ENCODE data around the gene ATAD3B.

DNA sequence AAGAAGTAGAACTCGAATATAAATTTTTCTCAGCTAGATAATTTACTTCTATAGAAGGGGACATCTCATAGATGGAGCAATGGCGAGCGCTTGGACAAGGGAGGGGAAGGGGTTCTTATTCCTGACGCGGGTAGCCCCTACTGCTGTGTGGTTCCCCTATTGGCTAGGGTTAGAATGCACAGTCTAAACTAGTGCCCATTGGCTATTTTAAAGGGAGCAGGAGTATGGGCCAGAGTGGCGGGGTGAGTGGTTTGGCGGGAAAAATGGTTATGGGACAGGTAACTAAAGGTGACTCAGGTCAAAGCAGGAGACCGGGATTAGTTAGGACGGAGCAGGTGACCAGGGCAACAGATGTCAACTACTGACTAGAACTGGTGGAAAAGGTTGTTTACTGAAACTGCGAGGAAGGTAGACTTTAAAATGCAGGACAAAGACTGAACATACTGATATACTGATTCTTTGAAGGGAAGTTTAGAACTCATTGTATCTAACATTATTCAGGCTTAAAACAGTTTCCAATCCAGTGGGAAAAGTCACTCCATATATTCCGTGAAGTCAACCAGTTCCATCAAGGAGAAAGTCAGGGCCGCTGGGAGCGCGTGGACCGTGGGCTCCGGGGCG is 39.5 kb downstream of the ATAD3B start:
- TF ChIP-seq, protein P1, sequence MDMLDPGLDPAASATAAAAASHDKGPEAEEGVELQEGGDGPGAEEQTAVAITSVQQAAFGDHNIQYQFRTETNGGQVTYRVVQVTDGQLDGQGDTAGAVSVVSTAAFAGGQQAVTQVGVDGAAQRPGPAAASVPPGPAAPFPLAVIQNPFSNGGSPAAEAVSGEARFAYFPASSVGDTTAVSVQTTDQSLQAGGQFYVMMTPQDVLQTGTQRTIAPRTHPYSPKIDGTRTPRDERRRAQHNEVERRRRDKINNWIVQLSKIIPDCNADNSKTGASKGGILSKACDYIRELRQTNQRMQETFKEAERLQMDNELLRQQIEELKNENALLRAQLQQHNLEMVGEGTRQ (IDR thresholded peaks at IDR 0.05; ENCODE audit: low read depth, low read length) = no peak
- TF ChIP-seq, protein P2, sequence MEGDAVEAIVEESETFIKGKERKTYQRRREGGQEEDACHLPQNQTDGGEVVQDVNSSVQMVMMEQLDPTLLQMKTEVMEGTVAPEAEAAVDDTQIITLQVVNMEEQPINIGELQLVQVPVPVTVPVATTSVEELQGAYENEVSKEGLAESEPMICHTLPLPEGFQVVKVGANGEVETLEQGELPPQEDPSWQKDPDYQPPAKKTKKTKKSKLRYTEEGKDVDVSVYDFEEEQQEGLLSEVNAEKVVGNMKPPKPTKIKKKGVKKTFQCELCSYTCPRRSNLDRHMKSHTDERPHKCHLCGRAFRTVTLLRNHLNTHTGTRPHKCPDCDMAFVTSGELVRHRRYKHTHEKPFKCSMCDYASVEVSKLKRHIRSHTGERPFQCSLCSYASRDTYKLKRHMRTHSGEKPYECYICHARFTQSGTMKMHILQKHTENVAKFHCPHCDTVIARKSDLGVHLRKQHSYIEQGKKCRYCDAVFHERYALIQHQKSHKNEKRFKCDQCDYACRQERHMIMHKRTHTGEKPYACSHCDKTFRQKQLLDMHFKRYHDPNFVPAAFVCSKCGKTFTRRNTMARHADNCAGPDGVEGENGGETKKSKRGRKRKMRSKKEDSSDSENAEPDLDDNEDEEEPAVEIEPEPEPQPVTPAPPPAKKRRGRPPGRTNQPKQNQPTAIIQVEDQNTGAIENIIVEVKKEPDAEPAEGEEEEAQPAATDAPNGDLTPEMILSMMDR (conservative IDR thresholded peaks at IDR 0.05; ENCODE audit: low read depth, low read length) = no peak
- TF ChIP-seq MXI1 (IDR thresholded peaks at IDR 0.05; ENCODE audit: borderline replicate concordance, low read depth, low read length) = no peak
- TF ChIP-seq POLR2A (IDR thresholded peaks at IDR 0.05; ENCODE audit: low read depth, low read length) = no peak
- no peak for TF ChIP-seq CEBPB (IDR thresholded peaks at IDR 0.05; ENCODE audit: low read depth, low read length)
- no peak for TF ChIP-seq SMC3 (IDR thresholded peaks at IDR 0.05; ENCODE audit: low read depth, low read length)
- TF ChIP-seq RFX5 (IDR thresholded peaks at IDR 0.05; ENCODE audit: low read depth, low read length) = no peak
- TF ChIP-seq FOS (IDR thresholded peaks at IDR 0.05; ENCODE audit: low read depth, low read length) = no peak
- TF ChIP-seq RCOR1 (IDR thresholded peaks at IDR 0.05; ENCODE audit: insufficient replicate concordance, low read length) = no peak
- TF ChIP-seq, protein P3, sequence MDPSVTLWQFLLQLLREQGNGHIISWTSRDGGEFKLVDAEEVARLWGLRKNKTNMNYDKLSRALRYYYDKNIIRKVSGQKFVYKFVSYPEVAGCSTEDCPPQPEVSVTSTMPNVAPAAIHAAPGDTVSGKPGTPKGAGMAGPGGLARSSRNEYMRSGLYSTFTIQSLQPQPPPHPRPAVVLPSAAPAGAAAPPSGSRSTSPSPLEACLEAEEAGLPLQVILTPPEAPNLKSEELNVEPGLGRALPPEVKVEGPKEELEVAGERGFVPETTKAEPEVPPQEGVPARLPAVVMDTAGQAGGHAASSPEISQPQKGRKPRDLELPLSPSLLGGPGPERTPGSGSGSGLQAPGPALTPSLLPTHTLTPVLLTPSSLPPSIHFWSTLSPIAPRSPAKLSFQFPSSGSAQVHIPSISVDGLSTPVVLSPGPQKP (IDR thresholded peaks at IDR 0.05; ENCODE audit: borderline replicate concordance, low read depth, low read length) = no peak
- TF ChIP-seq MAFK (IDR thresholded peaks at IDR 0.05; ENCODE audit: low read depth, low read length) = no peak
- no peak for TF ChIP-seq MAZ (IDR thresholded peaks at IDR 0.05; ENCODE audit: borderline replicate concordance, low read depth, low read length)
- no peak for TF ChIP-seq BHLHE40 (IDR thresholded peaks at IDR 0.05; ENCODE audit: low read depth, low read length)
- TF ChIP-seq CHD1 (IDR thresholded peaks at IDR 0.05; ENCODE audit: low read depth, low read length) = no peak
